HFFc6 (cell line): ENCODE results near the gene NPY. TPM values are rescaled to one million over a fixed set of nuclear protein-coding genes. Genes with fewer than 3 reads are reported as not detected.

Source experiments
- DNase-seq: peaks from one replicate; pipeline ENCODE4 v3.0.0-alpha.2; 2018
- H3K27ac Mint-ChIP-seq: 2 replicates; pipeline ENCODE4 v1.8.0; 2020; ENCODE audit warnings: mild to moderate bottlenecking, mixed read lengths
- H3K27me3 Mint-ChIP-seq: 2 replicates; pipeline ENCODE4 v1.8.0; 2021; ENCODE audit warnings: mild to moderate bottlenecking, moderate library complexity, mixed read lengths; ENCODE audit not compliant: insufficient read depth
- H3K36me3 Mint-ChIP-seq: 2 replicates; pipeline ENCODE4 v1.8.0; 2021; ENCODE audit warnings: low read depth, mixed read lengths
- H3K4me1 Mint-ChIP-seq: 2 replicates; pipeline ENCODE4 v1.8.0; 2020; ENCODE audit warnings: low read depth, mixed read lengths
- H3K4me3 Mint-ChIP-seq: 2 replicates; pipeline ENCODE4 v1.8.0; 2020; ENCODE audit warnings: mild to moderate bottlenecking, moderate library complexity, mixed read lengths
- H3K9me3 Mint-ChIP-seq: 2 replicates; pipeline ENCODE4 v1.8.0; 2020; ENCODE audit warnings: mild to moderate bottlenecking, mixed read lengths
- CTCF ChIP-seq: fragments of 200-600 bp; sonication (generic); IDR thresholded peaks from 2 replicates; pipeline ENCODE4 v1.5.0; 2021; ENCODE audit warnings: antibody characterized with exemption, mild to moderate bottlenecking
- total RNA-seq, 6 experiments: library from RNA; stranded (reverse); fragmentation: NEBNext Ultra II Directional; extraction: Animal tissue kit (Norgen Biotek cat#: 25700); gene quantifications; 2 replicates in 1 of 6; 3 replicates in 5 of 6; pipeline ENCODE4 v1.2.3, GENCODE V29; 2021

NPY gene
- total RNA-seq, 6 experiments from 2014 or later, result not detected

DNA sequence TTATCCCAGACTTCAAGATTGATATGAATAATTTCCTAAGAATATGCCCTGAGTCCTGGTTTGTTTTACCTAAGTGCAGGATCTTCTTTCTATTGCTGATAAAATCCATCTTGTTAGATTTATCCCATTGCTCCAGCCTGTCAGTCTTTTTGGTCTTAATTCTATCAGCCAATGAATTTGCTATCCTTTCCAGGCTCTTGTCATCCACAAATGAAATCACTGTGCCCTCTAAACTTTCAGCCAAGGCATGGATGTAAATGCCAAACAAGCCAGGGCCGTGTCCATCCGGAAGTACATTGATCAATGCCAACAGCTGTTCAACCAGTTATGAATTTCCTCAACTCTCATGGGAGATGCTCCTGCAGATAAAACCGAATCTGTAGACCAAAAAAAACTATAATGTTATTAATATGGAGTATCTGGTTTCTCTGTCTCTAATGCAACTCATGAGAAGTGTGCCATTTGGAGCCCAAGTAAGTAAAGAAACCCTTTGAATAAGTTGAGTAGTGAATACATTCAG, 40.0 kb downstream of the NPY start:
- H3K9me3 Mint-ChIP-seq, result peaks cover 10% of the 10 kb centered on the region
- no peak overlapping the region for H3K27ac Mint-ChIP-seq
- H3K4me3 Mint-ChIP-seq, result no peak overlapping the region
- no peak for DNase-seq
- no peaks in the 10 kb centered on the region for H3K36me3 Mint-ChIP-seq
- no peaks in the 10 kb centered on the region for H3K27me3 Mint-ChIP-seq
- H3K4me1 Mint-ChIP-seq, result no peaks in the 10 kb centered on the region
- no peak for TF ChIP-seq CTCF

- Mint-ChIP-seq H3K4me1 (no peaks in the 10 kb centered on the region), H3K4me3 (no peak overlapping the region)
These were observed 41.7 kb downstream of the NPY start for GRCh38 chr7:24325708-24326107.

DNA sequence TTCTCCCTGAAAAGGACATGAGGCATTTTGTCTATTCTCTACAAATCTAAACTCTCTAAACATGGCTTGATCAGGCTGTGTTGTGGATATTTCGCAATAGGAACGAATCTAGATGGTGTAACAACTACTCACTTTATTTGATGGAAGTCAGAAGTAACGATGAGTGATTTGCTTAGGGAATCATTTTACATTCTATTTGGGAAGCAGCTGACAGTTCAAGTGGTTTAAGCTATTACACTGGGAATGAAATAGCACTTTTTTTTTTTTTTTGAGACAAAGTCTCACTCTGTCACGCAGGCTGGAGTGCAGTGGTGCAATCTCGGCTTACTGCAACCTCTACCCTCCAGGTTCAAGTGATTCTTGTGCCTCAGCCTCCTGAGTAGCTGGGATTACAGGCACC, 44.1 kb downstream of the NPY start:
- no peaks in the 10 kb centered on the region for H3K4me1 Mint-ChIP-seq
- no peak overlapping the region for H3K27ac Mint-ChIP-seq
- peaks cover 17% of the 10 kb centered on the region for H3K9me3 Mint-ChIP-seq
- H3K4me3 Mint-ChIP-seq, result no peak overlapping the region
- DNase-seq, result no peak
- no peaks in the 10 kb centered on the region for H3K36me3 Mint-ChIP-seq
- H3K27me3 Mint-ChIP-seq, result no peaks in the 10 kb centered on the region
- no peak for TF ChIP-seq CTCF

More at GRCh38 chr7:24325708-24326107, 41.7 kb downstream of the NPY start:
- Mint-ChIP-seq H3K27me3 (no peaks in the 10 kb centered on the region), H3K36me3 (no peaks in the 10 kb centered on the region), H3K27ac (no peak overlapping the region), H3K9me3 (peaks cover 10% of the 10 kb centered on the region)
- DNase-seq, result no peak
- no peak for TF ChIP-seq CTCF

GRCh38 chr7:24328894-24329293, 44.9 kb downstream of the NPY start:
- Mint-ChIP-seq H3K36me3 (no peaks in the 10 kb centered on the region), H3K27me3 (no peaks in the 10 kb centered on the region), H3K4me3 (no peak overlapping the region), H3K4me1 (no peaks in the 10 kb centered on the region), H3K9me3 (peaks cover 18% of the 10 kb centered on the region), H3K27ac (no peak overlapping the region)
- TF ChIP-seq CTCF, result no peak
- DNase-seq, result no peak

DNA sequence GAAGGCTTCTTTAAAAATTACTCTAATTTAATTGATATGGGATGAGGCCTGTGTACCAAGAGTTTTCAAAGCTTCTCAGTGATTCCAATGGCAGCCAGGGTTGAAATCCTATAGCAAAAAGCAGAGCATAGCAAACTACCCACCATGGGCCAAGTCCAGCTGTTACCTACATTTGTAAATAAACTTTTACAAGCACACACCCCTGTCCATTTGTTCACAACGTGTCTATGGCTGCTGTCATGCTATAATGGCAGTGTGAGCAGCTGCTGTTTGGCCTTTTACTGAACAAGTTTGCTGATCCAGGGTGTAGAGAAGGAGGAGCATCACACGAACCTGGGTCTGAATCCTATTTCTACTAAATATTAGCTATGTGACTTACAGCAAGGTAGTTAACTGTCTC, 50.0 kb downstream of the NPY start:
- Mint-ChIP-seq H3K4me3 (no peak overlapping the region), H3K27ac (no peak overlapping the region), H3K36me3 (no peaks in the 10 kb centered on the region), H3K27me3 (no peaks in the 10 kb centered on the region), H3K9me3 (peaks cover 9% of the 10 kb centered on the region), H3K4me1 (no peaks in the 10 kb centered on the region)
- DNase-seq, result no peak
- TF ChIP-seq CTCF, result no peak

- Mint-ChIP-seq H3K36me3 (no peaks in the 10 kb centered on the region), H3K4me1 (no peaks in the 10 kb centered on the region), H3K9me3 (peaks cover 9% of the 10 kb centered on the region), H3K4me3 (no peak overlapping the region), H3K27me3 (no peaks in the 10 kb centered on the region), H3K27ac (no peak overlapping the region)
- DNase-seq, result no peak
- no peak for TF ChIP-seq CTCF
These were observed 50.6 kb downstream of the NPY start for GRCh38 chr7:24334627-24335026.
